ENCODE results near the gene TDRD15.
"Not testable (repeated sequence)": the region's sequence is repeated elsewhere in the genome, so short reads cannot be mapped to it uniquely, and the experiment has no call there.

The TDRD15 gene

DNA sequence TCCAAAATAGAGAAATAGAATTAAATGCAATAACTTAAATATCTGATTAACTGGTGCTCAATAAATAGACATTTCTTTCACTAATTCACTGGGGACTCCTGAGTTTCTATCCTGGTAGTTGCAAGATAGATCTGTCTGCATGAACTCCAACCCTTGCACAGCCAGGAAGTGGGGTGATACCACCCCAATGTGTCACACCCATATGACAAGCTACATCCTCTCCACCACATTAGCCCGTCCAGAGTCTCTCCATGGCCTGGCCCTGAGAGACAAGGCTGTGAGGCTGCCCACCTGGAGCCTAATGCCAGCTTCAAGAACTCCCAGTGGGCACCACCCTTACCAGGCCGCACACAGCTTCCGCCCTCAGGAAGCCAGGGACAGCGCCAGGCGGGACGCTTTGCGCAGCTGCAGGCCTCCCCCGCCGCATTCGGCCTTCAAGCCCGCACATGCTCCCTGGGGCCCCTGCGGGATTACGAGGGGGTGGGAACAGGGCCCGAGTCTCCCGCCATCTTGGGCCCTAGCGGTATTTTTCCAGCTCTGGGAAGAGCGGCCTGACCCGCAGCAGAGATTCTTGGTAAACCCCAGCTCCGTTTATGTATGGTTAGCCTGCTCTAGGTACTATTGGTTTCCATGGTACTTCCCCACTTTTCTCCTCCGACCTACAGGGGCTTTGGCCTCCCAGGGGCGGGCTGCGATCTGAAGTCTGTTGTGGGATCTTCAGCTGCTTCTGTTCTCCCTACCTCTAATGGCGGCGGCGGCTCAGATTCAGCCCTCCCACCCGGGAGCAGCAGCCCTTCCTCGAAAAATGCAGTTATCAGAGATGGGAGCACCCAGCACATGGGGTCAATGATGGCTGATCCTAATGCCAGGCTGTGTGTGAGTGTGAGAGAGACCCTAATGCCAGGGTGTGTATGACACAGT is at the start of gene TDRD15:
Gene TDRD15, plus strand, starts transcription at position 496 of the 921 bp plus-strand sequence. CDS start 13,500 bp downstream, outside the sequence.
- DNase-seq = no peak
- intact Hi-C loops (cut with DNase I) = no loop called here

- intact Hi-C loops (cut with DNase I) = no loop called here
- no peak for DNase-seq
Observed at GRCh38 chr2:21078296-21078695, 45.5 kb upstream of the TDRD15 start.

DNA sequence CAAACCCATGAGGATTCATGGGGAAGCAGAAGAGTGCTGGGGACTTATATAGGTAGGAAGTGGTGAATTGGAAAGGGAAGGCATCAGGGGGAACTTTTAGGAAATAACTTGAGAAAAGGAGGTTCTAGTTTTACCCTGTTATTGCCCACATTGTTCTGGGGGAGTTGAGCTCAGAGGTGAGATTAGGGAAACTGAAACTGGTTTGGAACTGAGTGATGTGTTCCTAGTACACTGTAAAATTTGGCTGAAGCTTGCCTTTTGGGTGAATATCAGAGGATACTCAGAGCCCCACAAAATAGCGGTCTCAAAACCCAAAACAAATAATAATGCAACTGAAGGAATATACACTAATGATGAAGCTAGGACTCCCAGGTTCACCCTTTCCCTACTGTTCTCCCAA is 40.3 kb upstream of the TDRD15 start:
- intact Hi-C loops (cut with DNase I) = no loop called here
- no peak for DNase-seq

DNA sequence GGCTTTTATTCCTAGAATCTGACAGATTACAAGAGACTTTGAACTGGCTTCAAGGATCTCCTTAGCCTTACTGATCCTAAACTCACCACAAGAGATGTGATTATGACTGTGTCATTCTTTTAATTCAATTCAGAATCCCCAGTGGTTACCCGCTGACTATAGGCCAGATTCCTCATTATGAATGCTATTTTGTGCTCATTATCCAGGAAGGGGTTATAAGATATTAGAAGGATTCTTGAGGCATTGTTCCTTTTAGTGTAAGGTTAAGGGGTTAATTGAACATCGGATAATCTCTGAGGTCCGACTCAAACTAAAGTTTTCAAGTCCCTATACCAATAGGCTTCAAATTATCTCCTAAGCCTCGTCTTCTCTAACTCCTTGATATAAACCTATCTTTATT is 39.4 kb upstream of the TDRD15 start:
- DNase-seq = no peak
- intact Hi-C loops (cut with DNase I) = no loop called here

DNA sequence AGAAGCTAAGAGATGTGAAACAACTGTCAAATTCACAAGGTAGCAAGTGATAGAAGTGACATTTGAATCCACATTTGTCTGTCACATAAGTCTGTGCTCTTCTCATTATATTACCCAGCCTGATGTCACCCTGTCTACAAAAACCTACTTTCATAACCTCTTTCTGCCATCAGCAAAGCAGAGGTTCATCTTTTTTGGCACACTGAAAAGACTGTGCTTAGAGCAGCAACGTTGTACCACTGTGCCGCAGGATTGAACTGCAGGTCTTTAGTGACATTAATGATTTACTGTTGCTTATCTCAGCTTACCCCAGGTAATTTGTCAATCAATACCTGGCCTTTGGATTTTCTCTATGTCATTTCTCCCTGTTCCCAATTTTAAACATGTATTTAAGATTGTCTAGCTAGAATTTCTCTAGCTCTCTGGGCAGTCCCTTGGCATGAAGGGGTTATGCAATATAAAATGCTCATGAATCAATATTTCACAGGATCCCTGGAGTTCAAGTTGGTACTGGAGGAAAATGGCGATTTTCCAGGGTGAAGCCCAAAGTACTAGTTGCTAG is 31.4 kb upstream of the TDRD15 start:
- DNase-seq = peak in 1 of 42 donors; percentile 5

DNA sequence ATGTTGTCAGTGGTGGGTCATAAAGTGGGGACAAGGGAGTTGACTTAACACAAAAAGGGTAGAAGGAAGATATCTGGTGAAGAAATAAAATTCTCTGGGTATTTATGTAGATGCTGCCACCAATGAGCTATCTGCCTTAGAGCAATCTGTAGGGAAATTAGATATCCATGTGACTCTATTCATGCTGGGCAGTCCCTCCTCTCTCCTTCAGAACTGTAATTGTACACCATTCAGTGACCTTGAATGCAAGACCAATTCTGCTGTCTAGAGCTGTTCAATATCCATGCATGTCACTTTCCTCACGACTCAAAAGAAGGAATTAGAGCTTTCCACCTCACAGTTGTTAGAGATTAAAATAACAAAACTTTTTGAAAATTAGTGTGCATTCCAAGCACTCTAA is 28.6 kb upstream of the TDRD15 start:
- DNase-seq = no peak
- intact Hi-C loops (cut with DNase I) = no loop called here

More for the DNA sequence above, 31.4 kb upstream of the TDRD15 start:
- intact Hi-C loops (cut with DNase I) = no loop called here

DNA sequence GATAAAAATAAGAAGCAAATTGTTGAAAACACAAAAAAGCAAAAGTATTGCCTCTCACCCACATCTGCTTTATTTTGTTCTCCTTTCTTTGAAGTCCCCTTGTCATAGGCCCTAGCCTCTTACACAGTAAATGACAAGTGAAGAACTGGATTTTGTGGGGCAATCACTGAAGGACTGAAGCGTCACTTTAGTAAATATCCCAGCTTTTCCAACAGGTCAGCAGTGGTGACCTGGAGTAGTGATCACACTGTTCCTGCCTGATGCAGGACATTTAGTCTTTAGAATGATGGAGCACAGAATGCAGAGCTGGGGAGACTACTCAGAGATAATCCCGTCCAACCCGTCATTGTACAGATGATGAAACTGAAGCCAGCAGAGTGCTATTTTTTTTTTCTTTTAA is 28.1 kb upstream of the TDRD15 start:
- no peak for DNase-seq
- intact Hi-C loops (cut with DNase I) = no loop called here

GRCh38 chr2:21096458-21096857 is 27.3 kb upstream of the TDRD15 start:
- intact Hi-C loops (cut with DNase I) = no loop called here
- no peak for DNase-seq

- intact Hi-C loops (cut with DNase I) = no loop called here
- no peak for DNase-seq
Observed at GRCh38 chr2:21097331-21097730, 26.4 kb upstream of the TDRD15 start.

- no peak for DNase-seq
- intact Hi-C loops (cut with DNase I) = no loop called here
Observed at GRCh38 chr2:21098294-21098693, 25.5 kb upstream of the TDRD15 start.

DNA sequence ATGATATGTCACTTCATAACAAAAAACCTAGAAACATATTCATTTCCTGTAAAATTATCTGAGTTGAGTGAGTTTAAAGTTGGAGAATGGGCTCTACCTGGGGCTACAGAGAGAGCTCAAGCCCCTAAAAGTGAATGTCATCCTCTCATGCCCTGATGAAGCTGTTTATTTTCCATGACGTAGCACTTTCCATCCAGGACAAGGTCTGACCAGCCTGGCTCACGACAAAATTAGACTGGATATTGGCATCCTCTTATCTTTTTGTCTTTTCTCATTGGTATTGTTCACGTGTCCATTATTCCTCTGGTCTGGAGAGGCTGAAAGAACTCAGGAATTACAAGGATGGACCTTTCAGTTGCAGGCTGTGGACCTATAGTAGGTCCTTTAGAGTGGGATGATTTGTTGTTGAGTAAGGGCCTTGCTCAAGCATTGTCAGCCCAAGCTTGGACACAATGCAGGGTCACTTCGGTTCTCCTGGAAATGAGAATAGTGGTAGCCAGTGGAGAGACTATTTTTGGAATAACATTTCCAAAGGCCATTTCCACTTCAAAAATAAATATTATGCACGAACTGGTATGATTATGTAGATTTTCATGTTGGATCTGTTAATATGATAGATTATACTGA is 24.4 kb upstream of the TDRD15 start:
- intact Hi-C loops (cut with DNase I) = no loop called here
- DNase-seq = no peak

- intact Hi-C loops (cut with DNase I); DNase-seq: not testable (repeated sequence)
Observed at GRCh38 chr2:21101514-21102155, 22.1 kb upstream of the TDRD15 start.

- DNase-seq = no peak
- intact Hi-C loops (cut with DNase I) = no loop called here
Observed at GRCh38 chr2:21102356-21102755, 21.4 kb upstream of the TDRD15 start.

DNA sequence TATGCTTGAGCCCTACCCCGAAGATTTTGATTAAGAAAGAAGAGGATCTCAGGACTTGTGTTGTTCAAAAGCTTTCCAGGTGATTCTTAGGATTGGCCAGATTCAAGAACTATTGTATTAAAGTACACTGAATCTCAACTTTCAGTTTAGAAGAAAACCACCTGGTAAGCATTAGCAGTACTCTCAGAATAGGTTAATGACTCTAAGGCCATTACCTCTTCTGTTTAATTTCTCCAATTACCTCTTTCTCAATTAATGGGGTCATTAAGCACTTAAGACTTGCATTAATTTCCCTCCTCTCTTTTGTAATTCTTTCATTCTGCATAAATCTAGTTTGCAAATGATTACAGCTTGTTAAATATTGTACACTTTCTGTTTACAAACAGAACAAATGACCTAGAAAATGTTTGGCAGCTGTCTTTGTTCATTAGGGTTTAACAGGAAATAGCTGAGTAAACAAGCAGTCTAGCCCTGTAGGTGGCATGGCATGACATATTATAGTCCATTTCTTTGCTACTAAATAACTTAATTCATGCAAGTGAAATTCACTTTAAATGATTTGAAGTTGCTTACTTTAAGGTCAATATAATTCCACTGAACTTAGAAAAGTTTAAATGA is 20.4 kb upstream of the TDRD15 start:
- intact Hi-C loops (cut with DNase I) = no loop called here
- no peak for DNase-seq

DNA sequence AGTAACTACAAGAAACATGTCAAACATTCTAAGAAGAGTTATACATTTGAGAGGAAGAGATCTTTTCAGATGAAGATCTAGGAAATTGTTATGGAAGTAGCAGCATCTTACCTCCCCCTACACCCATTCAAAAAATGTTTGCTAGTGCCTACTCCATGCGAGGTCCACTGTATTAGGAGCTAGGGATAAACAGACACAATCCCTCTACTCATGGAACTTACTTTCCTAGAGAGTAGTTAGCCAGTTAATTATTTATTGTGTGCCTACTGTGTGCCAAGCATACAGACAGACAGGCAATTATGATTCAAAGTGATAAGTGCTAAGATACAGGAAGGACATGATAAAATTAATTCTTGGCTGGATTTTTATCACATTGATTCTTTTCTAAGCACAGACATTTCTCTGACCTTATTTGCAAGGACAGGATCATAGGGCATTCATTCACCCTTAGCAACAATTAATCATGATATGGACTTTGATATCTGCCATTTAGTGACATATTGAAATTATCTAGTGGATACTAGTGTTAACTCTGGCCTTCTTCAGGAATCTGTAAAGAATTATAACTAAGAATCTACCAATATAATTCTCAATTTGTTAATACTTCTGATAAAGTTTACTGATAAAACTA is 19.6 kb upstream of the TDRD15 start:
- no peak for DNase-seq
- intact Hi-C loops (cut with DNase I) = no loop called here

- no peak for DNase-seq
- intact Hi-C loops (cut with DNase I) = no loop called here
Observed at GRCh38 chr2:21111012-21111411, 12.8 kb upstream of the TDRD15 start.

GRCh38 chr2:21117688-21118087 is 6.1 kb upstream of the TDRD15 start:
- no peak for DNase-seq
- intact Hi-C loops (cut with DNase I) = loop anchor here (5.0 kb wide), 1 partner anchor 75 kb away; the partner anchor contains the start of gene APOB

DNA sequence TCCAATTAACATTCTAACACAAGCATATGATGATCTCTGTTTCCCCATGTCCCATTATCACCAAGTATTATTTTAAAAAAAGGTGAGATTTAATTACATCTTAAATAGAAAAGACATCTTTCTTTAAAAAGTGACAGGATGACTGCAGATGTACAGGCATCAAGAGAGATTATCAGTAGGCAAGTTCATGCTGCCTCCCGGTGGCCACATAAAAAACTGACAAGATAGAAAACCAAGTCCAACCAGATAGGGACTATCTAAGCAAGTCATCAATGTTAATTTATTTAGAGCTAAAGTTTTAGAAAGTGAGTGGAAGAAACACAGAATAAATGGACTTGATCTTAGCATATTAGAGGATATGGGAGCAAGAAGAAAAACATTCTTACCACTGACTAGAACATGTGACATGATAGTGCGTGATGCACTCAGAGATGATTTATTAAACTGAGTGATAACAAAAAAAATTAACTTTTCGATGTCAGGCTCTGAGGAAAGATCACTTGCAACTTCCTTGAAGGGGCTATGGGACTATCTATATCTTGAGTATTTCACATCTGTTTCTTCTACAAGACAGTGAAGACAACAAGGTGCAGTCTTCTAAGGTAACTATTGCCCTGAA is 5.4 kb upstream of the TDRD15 start:
- peak in 40 of 42 donors; percentile 6 to 77 (median 42) for DNase-seq
- intact Hi-C loops (cut with DNase I) = loop anchor here (5.0 kb wide), 1 partner anchor 76 kb away; the partner anchor contains the start of gene APOB
